SK-N-SH treated with all-trans-retinoic acid at 6 μM for 48 hours (cell line): ENCODE results near the gene DSCAM.
"Not testable (repeated sequence)": the region's sequence is repeated elsewhere in the genome, so short reads cannot be mapped to it uniquely, and the experiment has no call there.

Source experiments
- ATAC-seq: fragments of 200-7000 bp; cut with Tn5 transposase; 3 replicates; pipeline ENCODE4 v1.9.1; 2020; ENCODE audit warnings: mild to moderate bottlenecking, moderate library complexity
- ARNTL ChIP-seq: fragments of 450-650 bp; formaldehyde crosslinking; IDR thresholded peaks from 2 replicates; pipeline ENCODE4 v1.5.0; 2020; ENCODE audit warnings: low read depth, mild to moderate bottlenecking, moderate library complexity, borderline replicate concordance
- BACH2 ChIP-seq: fragments of 250-450 bp; sonication (Bioruptor Pico); IDR thresholded peaks from 2 replicates; pipeline ENCODE4 v1.9.0; 2021; ENCODE audit warnings: mild to moderate bottlenecking, borderline replicate concordance
- CSDC2 ChIP-seq: fragments of 250-450 bp; sonication (Bioruptor Pico); IDR thresholded peaks from 2 replicates; pipeline ENCODE4 v1.5.0; 2020; ENCODE audit warnings: mild to moderate bottlenecking, moderate library complexity
- ESRRG ChIP-seq: fragments of 250-450 bp; sonication (Bioruptor Pico); IDR thresholded peaks from 2 replicates; pipeline ENCODE4 v1.6.1; 2021; ENCODE audit warnings: mild to moderate bottlenecking
- GLIS3 ChIP-seq: fragments of 250-450 bp; sonication (Bioruptor Pico); IDR thresholded peaks from 2 replicates; pipeline ENCODE4 v1.5.0; 2020; ENCODE audit warnings: mild to moderate bottlenecking, moderate library complexity
- ISL1 ChIP-seq: fragments of 250-450 bp; sonication (Bioruptor Pico); IDR thresholded peaks from 2 replicates; pipeline ENCODE4 v2.1.2; 2022; ENCODE audit warnings: mild to moderate bottlenecking, moderate library complexity
- RARB ChIP-seq: fragments of 250-450 bp; sonication (Bioruptor Pico); IDR thresholded peaks from 2 replicates; pipeline ENCODE4 v1.8.0; 2021; ENCODE audit warnings: mild to moderate bottlenecking, moderate library complexity
- SNAI2 ChIP-seq: fragments of 250-450 bp; sonication (Bioruptor Pico); IDR thresholded peaks from 2 replicates; pipeline ENCODE4 v1.5.0; 2020; ENCODE audit warnings: mild to moderate bottlenecking, moderate library complexity
- TCF4 ChIP-seq: fragments of 250-450 bp; sonication (Bioruptor Pico); IDR thresholded peaks from 2 replicates; pipeline ENCODE4 v1.8.0; 2021; ENCODE audit warnings: mild to moderate bottlenecking, moderate library complexity, borderline replicate concordance
- TOX ChIP-seq: fragments of 250-450 bp; sonication (Bioruptor Pico); IDR thresholded peaks from 2 replicates; pipeline ENCODE4 v1.8.0; 2021; ENCODE audit warnings: mild to moderate bottlenecking, moderate library complexity, borderline replicate concordance
- ZC3H10 ChIP-seq: fragments of 250-450 bp; sonication (Bioruptor Pico); IDR thresholded peaks from 2 replicates; pipeline ENCODE4 v1.5.1; 2021; ENCODE audit warnings: mild to moderate bottlenecking, moderate library complexity
- ZFP3 ChIP-seq: fragments of 250-450 bp; sonication (Bioruptor Pico); IDR thresholded peaks from 2 replicates; pipeline ENCODE4 v1.5.0; 2020; ENCODE audit warnings: mild to moderate bottlenecking, moderate library complexity
- ZFP30 ChIP-seq: fragments of 450-650 bp; formaldehyde crosslinking; IDR thresholded peaks from 2 replicates; pipeline ENCODE4 v1.5.0; 2022; ENCODE audit warnings: mild to moderate bottlenecking, moderate library complexity
- ZNF565 ChIP-seq: fragments of 450-650 bp; formaldehyde crosslinking; conservative IDR thresholded peaks from 2 replicates; pipeline ENCODE4 v1.5.0; 2020; ENCODE audit warnings: low read depth, mild to moderate bottlenecking, moderate library complexity
- ZNF70 ChIP-seq: fragments of 450-650 bp; formaldehyde crosslinking; IDR thresholded peaks from 2 replicates; pipeline ENCODE4 v1.5.0; 2020; ENCODE audit warnings: mild to moderate bottlenecking, moderate library complexity
- TF ChIP-seq, protein P1 (sequence below): fragments of 250-450 bp; sonication (Bioruptor Pico); IDR thresholded peaks from 2 replicates; pipeline ENCODE4 v1.8.0; 2021; ENCODE audit warnings: low read depth, mild to moderate bottlenecking, moderate library complexity, borderline replicate concordance
- TF ChIP-seq, protein P2 (sequence below): fragments of 250-450 bp; sonication (Bioruptor Pico); IDR thresholded peaks from 2 replicates; pipeline ENCODE4 v1.8.0; 2020; ENCODE audit warnings: mild to moderate bottlenecking, moderate library complexity, borderline replicate concordance
- TF ChIP-seq, protein P3 (sequence below): fragments of 250-450 bp; sonication (Bioruptor Pico); IDR thresholded peaks from 2 replicates; pipeline ENCODE4 v1.5.1; 2021; ENCODE audit warnings: mild to moderate bottlenecking, moderate library complexity
- TF ChIP-seq, protein P4 (sequence below): fragments of 250-450 bp; sonication (Bioruptor Pico); IDR thresholded peaks from 2 replicates; pipeline ENCODE4 v1.5.1; 2020; ENCODE audit warnings: low read depth, mild to moderate bottlenecking, moderate library complexity
- TF ChIP-seq, protein P5 (sequence below): fragments of 250-450 bp; sonication (Bioruptor Pico); IDR thresholded peaks from 2 replicates; pipeline ENCODE4 v1.5.0; 2020; ENCODE audit warnings: mild to moderate bottlenecking, moderate library complexity

Gene DSCAM

DNA sequence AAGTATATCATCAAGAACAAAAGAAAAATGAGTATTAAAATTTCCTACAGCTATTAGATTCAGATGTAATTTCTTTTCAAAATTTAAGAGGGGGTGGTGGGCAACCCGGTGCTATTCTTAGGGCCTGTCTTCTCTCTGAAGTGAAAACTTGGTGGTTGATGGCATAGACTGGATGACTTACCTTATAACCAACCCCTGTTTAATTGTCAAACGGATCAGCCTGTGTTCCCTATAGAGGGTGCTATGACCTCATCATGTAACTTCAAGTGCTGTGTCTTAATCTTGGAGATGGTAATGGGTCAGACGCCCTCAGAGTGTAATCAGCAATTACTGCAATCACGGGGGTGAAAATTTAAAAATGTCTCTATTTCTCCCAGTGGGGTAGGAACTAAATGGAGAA, 803.5 kb downstream of the DSCAM start:
- no peak for ATAC-seq
- TF ChIP-seq ARNTL (CRISPR knock-in tag) (no peak), ZFP30 (CRISPR knock-in tag) (no peak), RARB (no peak), ISL1 (no peak), ESRRG (CRISPR knock-in tag) (no peak), ZNF565 (no peak), ZNF70 (CRISPR knock-in tag) (no peak), SNAI2 (no peak), CSDC2 (CRISPR knock-in tag) (no peak), GLIS3 (CRISPR knock-in tag) (no peak), TOX (CRISPR knock-in tag) (no peak), ZC3H10 (CRISPR knock-in tag) (no peak), BACH2 (no peak)
- TF ChIP-seq, protein P1, sequence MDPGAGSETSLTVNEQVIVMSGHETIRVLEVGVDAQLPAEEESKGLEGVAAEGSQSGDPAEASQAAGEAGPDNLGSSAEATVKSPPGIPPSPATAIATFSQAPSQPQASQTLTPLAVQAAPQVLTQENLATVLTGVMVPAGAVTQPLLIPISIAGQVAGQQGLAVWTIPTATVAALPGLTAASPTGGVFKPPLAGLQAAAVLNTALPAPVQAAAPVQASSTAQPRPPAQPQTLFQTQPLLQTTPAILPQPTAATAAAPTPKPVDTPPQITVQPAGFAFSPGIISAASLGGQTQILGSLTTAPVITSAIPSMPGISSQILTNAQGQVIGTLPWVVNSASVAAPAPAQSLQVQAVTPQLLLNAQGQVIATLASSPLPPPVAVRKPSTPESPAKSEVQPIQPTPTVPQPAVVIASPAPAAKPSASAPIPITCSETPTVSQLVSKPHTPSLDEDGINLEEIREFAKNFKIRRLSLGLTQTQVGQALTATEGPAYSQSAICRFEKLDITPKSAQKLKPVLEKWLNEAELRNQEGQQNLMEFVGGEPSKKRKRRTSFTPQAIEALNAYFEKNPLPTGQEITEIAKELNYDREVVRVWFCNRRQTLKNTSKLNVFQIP (CRISPR knock-in tag): no peak
- TF ChIP-seq, protein P2, sequence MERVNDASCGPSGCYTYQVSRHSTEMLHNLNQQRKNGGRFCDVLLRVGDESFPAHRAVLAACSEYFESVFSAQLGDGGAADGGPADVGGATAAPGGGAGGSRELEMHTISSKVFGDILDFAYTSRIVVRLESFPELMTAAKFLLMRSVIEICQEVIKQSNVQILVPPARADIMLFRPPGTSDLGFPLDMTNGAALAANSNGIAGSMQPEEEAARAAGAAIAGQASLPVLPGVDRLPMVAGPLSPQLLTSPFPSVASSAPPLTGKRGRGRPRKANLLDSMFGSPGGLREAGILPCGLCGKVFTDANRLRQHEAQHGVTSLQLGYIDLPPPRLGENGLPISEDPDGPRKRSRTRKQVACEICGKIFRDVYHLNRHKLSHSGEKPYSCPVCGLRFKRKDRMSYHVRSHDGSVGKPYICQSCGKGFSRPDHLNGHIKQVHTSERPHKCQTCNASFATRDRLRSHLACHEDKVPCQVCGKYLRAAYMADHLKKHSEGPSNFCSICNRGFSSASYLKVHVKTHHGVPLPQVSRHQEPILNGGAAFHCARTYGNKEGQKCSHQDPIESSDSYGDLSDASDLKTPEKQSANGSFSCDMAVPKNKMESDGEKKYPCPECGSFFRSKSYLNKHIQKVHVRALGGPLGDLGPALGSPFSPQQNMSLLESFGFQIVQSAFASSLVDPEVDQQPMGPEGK: no peak
- TF ChIP-seq, protein P3, sequence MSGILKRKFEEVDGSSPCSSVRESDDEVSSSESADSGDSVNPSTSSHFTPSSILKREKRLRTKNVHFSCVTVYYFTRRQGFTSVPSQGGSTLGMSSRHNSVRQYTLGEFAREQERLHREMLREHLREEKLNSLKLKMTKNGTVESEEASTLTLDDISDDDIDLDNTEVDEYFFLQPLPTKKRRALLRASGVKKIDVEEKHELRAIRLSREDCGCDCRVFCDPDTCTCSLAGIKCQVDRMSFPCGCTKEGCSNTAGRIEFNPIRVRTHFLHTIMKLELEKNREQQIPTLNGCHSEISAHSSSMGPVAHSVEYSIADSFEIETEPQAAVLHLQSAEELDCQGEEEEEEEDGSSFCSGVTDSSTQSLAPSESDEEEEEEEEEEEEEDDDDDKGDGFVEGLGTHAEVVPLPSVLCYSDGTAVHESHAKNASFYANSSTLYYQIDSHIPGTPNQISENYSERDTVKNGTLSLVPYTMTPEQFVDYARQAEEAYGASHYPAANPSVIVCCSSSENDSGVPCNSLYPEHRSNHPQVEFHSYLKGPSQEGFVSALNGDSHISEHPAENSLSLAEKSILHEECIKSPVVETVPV (CRISPR knock-in tag): no peak
- TF ChIP-seq, protein P4, sequence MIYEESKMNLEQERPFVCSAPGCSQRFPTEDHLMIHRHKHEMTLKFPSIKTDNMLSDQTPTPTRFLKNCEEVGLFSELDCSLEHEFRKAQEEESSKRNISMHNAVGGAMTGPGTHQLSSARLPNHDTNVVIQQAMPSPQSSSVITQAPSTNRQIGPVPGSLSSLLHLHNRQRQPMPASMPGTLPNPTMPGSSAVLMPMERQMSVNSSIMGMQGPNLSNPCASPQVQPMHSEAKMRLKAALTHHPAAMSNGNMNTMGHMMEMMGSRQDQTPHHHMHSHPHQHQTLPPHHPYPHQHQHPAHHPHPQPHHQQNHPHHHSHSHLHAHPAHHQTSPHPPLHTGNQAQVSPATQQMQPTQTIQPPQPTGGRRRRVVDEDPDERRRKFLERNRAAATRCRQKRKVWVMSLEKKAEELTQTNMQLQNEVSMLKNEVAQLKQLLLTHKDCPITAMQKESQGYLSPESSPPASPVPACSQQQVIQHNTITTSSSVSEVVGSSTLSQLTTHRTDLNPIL (CRISPR knock-in tag): no peak
- TF ChIP-seq, protein P5, sequence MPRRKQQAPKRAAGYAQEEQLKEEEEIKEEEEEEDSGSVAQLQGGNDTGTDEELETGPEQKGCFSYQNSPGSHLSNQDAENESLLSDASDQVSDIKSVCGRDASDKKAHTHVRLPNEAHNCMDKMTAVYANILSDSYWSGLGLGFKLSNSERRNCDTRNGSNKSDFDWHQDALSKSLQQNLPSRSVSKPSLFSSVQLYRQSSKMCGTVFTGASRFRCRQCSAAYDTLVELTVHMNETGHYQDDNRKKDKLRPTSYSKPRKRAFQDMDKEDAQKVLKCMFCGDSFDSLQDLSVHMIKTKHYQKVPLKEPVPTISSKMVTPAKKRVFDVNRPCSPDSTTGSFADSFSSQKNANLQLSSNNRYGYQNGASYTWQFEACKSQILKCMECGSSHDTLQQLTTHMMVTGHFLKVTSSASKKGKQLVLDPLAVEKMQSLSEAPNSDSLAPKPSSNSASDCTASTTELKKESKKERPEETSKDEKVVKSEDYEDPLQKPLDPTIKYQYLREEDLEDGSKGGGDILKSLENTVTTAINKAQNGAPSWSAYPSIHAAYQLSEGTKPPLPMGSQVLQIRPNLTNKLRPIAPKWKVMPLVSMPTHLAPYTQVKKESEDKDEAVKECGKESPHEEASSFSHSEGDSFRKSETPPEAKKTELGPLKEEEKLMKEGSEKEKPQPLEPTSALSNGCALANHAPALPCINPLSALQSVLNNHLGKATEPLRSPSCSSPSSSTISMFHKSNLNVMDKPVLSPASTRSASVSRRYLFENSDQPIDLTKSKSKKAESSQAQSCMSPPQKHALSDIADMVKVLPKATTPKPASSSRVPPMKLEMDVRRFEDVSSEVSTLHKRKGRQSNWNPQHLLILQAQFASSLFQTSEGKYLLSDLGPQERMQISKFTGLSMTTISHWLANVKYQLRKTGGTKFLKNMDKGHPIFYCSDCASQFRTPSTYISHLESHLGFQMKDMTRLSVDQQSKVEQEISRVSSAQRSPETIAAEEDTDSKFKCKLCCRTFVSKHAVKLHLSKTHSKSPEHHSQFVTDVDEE (CRISPR knock-in tag): no peak
- TF ChIP-seq, all 23 proteins: peak for 0

DNA sequence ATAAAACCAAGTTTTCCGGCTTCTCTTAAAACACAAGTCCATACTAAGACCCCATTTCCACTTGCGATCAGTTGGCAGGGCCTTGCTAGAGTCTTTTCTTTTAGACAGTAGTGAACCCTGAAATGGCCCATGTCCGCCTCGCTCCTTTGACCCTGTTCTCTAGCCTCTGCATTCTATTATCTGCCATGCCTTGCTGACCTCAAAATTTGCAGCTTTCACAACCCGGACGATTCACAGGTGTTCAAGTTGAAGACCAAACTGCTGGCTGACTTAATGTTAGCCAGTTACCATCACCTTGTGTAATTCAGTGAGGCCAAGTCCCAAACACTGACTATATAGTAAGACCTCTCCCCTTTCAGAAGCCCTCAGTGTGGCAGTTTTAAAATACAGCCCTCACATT, 805.5 kb downstream of the DSCAM start:
- no peak for ATAC-seq
- TF ChIP-seq BACH2 (no peak), ARNTL (CRISPR knock-in tag) (no peak), RARB (no peak), TCF4 (no peak)

DNA sequence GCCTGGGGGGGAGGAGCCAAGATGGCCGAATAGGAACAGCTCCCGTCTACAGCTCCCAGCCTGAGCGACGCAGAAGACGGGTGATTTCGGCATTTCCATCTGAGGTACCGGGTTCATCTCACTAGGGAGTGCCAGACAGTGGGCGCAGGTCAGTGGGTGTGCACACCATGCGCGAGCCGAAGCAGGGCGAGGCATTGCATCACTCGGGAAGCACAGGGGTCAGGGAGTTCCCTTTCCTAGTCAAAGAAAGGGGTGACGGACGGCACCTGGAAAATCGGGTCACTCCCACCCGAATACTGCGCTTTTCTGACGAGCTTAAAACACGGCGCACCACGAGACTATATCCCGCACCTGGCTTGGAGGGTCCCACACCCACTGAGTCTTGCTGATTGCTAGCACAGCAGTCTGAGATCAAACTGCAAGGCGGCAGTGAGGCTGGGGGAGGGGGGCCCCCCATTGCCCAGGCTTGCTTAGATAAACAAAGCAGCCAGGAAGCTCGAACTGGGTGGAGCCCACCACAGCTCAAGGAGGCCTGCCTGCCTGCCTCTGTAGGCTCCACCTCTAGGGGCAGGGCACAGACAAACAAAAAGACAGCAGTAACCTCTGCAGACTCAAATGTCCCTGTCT, 813.7 kb downstream of the DSCAM start:
- ATAC-seq: not testable (repeated sequence)

DNA sequence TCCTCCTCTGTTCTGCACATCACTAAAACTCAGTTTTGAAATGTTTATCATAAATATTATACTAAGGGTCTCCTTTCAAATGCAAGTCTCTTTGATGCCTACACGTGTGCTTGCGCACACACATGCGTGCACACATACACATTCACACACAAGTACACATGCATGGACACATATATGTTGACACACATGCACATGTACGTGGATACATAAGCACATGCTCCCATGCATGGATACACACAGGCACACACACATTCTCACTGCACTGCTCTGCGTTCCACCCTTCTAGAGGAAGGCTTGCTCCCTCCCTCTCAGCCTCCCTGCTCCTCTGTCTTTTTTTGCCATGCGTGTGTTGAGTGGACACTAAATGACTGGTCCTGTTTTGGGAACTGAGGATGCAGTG, 817.1 kb downstream of the DSCAM start:
- no peak for ATAC-seq
- TF ChIP-seq ZFP3 (CRISPR knock-in tag) (no peak), SNAI2 (no peak), ZNF70 (CRISPR knock-in tag) (no peak), TOX (CRISPR knock-in tag) (no peak)

DNA sequence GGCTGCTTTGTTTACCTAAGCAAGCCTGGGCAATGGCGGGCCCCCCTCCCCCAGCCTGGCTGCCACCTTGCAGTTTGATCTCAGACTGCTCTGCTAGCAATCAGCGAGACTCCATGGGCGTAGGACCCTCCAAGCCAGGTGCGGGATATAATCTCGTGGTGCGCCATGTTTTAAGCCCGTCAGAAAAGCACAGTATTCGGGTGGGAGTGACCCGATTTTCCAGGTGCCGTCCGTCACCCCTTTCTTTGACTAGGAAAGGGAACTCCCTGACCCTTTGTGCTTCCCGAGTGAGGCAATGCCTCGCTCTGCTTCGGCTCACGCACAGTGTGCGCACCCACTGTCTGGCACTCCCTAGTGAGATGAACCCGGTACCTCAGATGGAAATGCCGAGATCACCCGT, 818.6 kb downstream of the DSCAM start:
- not testable (repeated sequence) for ATAC-seq
